22Rv1 (cell line): ENCODE data around the gene TM9SF2.

Source experiments
- H3K27ac ChIP-seq: fragments of 450-650 bp; 2 replicates; pipeline ENCODE4 v1.5.1; 2017
- ZFX ChIP-seq: fragments of 450-650 bp; IDR thresholded peaks from 2 replicates; pipeline ENCODE4 v1.6.1; 2017; ENCODE audit warnings: antibody characterized with exemption, borderline replicate concordance
- TF ChIP-seq, protein P1 (sequence below): fragments of 450-650 bp; IDR thresholded peaks from 2 replicates; pipeline ENCODE4 v1.5.1; 2017; ENCODE audit warnings: mild to moderate bottlenecking

Gene TM9SF2

GRCh38 chr13:99467764-99468163, 33.5 kb upstream of the TM9SF2 start:
- no peak overlapping the region for H3K27ac ChIP-seq
- TF ChIP-seq, protein P1, sequence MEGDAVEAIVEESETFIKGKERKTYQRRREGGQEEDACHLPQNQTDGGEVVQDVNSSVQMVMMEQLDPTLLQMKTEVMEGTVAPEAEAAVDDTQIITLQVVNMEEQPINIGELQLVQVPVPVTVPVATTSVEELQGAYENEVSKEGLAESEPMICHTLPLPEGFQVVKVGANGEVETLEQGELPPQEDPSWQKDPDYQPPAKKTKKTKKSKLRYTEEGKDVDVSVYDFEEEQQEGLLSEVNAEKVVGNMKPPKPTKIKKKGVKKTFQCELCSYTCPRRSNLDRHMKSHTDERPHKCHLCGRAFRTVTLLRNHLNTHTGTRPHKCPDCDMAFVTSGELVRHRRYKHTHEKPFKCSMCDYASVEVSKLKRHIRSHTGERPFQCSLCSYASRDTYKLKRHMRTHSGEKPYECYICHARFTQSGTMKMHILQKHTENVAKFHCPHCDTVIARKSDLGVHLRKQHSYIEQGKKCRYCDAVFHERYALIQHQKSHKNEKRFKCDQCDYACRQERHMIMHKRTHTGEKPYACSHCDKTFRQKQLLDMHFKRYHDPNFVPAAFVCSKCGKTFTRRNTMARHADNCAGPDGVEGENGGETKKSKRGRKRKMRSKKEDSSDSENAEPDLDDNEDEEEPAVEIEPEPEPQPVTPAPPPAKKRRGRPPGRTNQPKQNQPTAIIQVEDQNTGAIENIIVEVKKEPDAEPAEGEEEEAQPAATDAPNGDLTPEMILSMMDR: no peak
- no peak for TF ChIP-seq ZFX

- TF ChIP-seq, protein P1: no peak
- TF ChIP-seq ZFX: no peak
- H3K27ac ChIP-seq: no peak overlapping the region
Observed at GRCh38 chr13:99469041-99469440, 32.2 kb upstream of the TM9SF2 start.

- no peak overlapping the region for H3K27ac ChIP-seq
- TF ChIP-seq ZFX: no peak
- TF ChIP-seq, protein P1: no peak
Observed at GRCh38 chr13:99470027-99470426, 31.2 kb upstream of the TM9SF2 start.

DNA sequence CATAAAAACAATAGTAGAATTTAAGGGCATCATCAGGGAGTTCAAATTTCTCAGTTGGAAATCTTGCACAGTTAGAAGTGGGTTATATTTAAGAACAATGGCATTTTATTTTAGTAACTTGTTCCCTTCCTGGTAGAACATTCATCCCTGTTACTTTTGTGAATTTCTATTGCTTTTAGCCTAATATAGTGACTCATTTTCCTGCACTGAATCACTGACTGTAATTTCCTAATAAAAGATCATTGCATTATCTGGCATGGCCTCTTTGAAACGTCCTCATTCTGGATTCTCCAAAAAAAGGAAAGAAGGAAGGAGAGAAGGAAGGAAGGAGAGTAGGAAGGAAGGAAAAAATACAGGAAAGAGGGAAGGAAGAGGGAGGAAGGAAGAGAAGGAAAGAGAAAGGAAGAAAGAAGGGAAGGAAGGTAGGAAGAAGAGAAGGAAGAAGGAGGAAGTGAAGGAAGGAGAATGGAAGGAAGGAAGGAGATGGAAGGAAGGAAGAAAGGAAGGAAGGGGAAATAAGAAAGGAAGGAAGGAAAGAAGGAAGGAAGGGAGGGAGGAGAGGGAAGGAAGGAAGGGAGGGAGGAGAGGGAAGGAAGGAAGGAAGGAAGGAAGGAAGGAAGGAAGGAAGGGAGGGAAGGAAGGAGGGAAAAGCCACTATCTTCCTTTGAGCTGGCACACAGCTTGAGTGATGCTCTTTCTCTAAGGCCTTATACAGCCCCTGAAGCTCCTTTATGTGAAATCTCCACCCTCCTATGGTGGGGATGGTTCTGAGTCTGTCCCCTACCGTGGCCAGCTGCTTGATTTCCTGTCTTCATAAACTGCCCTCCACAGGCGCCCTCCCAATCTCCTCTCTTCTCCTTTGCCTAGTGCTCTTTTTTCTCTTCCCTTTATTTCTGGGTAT, 29.8 kb upstream of the TM9SF2 start:
- TF ChIP-seq, protein P1: no peak
- no peak for TF ChIP-seq ZFX
- H3K27ac ChIP-seq: no peak overlapping the region

DNA sequence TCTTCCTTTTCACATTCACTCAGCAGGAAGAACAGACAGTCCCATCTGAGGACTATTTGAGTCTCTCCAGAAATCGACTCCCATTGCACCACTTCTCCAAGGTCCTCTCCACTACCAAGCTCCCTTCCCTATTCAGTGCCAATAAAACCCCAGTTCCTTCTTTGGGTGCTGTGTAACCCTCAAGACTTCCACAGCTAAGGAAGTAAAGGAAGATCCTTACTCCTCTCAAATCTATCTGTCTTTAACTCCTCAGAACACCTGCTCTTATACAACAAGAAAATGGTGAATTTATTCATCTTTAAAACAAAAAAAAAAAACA, 29.2 kb upstream of the TM9SF2 start:
- no peak overlapping the region for H3K27ac ChIP-seq
- no peak for TF ChIP-seq ZFX
- TF ChIP-seq, protein P1: no peak

DNA sequence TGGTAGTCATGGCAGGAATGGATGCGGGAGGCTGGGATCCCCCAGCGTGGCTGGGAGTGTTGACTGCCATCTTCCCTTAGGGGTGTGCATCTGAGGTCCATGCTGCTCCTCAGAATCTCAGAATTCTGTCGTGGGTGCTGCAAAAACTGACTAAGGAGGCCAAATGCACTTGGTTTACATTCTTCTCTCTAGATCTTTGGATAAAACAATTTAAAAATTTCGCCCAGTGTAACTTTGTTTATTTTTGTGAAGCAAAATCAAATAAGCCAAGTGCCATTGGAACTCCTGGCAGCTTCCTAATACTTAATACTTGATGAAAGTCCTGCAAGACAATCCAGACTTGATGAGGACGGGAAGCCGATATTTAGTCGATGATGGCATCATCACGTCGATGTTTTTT, 27.8 kb upstream of the TM9SF2 start:
- TF ChIP-seq ZFX: no peak
- TF ChIP-seq, protein P1: no peak
- no peak overlapping the region for H3K27ac ChIP-seq

- H3K27ac ChIP-seq: no peak overlapping the region
- TF ChIP-seq, protein P1: no peak
- TF ChIP-seq ZFX: no peak
Observed at GRCh38 chr13:99476648-99477047, 24.6 kb upstream of the TM9SF2 start.
